H9 (cell line): Measurements from ENCODE around the gene ZCCHC4. TPM values are rescaled to one million over a fixed set of nuclear protein-coding genes. Genes with fewer than 3 reads are reported as not detected.

ENCODE experiments used
- DNase-seq: peaks from one replicate; pipeline ENCODE4 v3.0.0-alpha.2; 2017
- H2AFZ ChIP-seq: one replicate; pipeline ENCODE4 v1.6.1; 2013; ENCODE audit warnings: mild to moderate bottlenecking, low read length, control low read depth, moderate library complexity
- H2AK5ac ChIP-seq: 2 replicates; pipeline ENCODE4 v1.6.1; 2013; ENCODE audit warnings: low read length, control low read depth, mixed read lengths; ENCODE audit not compliant: insufficient read length
- H2BK120ac ChIP-seq: one replicate; pipeline ENCODE4 v1.6.1; 2013; ENCODE audit warnings: low read depth, mild to moderate bottlenecking, low read length, control low read depth, inconsistent platforms; ENCODE audit not compliant: poor library complexity, severe bottlenecking
- H2BK12ac ChIP-seq: 2 replicates; pipeline ENCODE4 v1.6.1; 2013; ENCODE audit warnings: low read length, control low read depth, mixed read lengths, low read depth; ENCODE audit not compliant: insufficient read length
- H2BK15ac ChIP-seq: 2 replicates; pipeline ENCODE4 v1.6.1; 2013; ENCODE audit warnings: low read depth, low read length, control low read depth
- H2BK20ac ChIP-seq: one replicate; pipeline ENCODE4 v1.6.1; 2013; ENCODE audit warnings: low read depth, mild to moderate bottlenecking, low read length, control low read depth, inconsistent platforms; ENCODE audit not compliant: poor library complexity, severe bottlenecking
- H2BK5ac ChIP-seq: 2 replicates; pipeline ENCODE4 v1.6.1; 2013; ENCODE audit warnings: low read length, control low read depth, mixed read lengths; ENCODE audit not compliant: insufficient read length
- H3K14ac ChIP-seq: 2 replicates; pipeline ENCODE4 v1.6.1; 2013; ENCODE audit warnings: low read length, control low read depth; ENCODE audit not compliant: insufficient read depth
- H3K18ac ChIP-seq: 2 replicates; pipeline ENCODE4 v1.6.1; 2013; ENCODE audit warnings: low read depth, mild to moderate bottlenecking, mixed read lengths, low read length, control low read depth; ENCODE audit not compliant: insufficient read length
- H3K23ac ChIP-seq: 2 replicates; pipeline ENCODE4 v1.6.1; 2013; ENCODE audit warnings: low read length, control low read depth, mixed read lengths, low read depth; ENCODE audit not compliant: insufficient read length
- H3K23me2 ChIP-seq: 2 replicates; pipeline ENCODE4 v1.6.1; 2013; ENCODE audit warnings: low read depth, mild to moderate bottlenecking, mixed read lengths, low read length, control low read depth; ENCODE audit not compliant: insufficient read length, poor library complexity, severe bottlenecking
- H3K27ac ChIP-seq: 2 replicates; pipeline ENCODE4 v1.5.1; 2013; ENCODE audit warnings: low read length, control low read depth, mixed read lengths, low read depth; ENCODE audit not compliant: insufficient read length
- H3K27me3 ChIP-seq: 2 replicates; pipeline ENCODE4 v1.6.1; 2013; ENCODE audit warnings: low read length, control low read depth, inconsistent platforms; ENCODE audit not compliant: insufficient read depth
- H3K4ac ChIP-seq: 2 replicates; pipeline ENCODE4 v1.6.1; 2013; ENCODE audit warnings: low read depth, mild to moderate bottlenecking, control low read depth, inconsistent platforms, low read length, moderate library complexity
- H3K4me1 ChIP-seq: 2 replicates; pipeline ENCODE4 v1.6.1; 2013; ENCODE audit warnings: low read length, control low read depth, inconsistent platforms; ENCODE audit not compliant: insufficient read depth
- H3K4me2 ChIP-seq: 2 replicates; pipeline ENCODE4 v1.6.1; 2013; ENCODE audit warnings: low read length, control low read depth, mixed read lengths; ENCODE audit not compliant: insufficient read length, insufficient read depth
- H3K56ac ChIP-seq: 2 replicates; pipeline ENCODE4 v1.6.1; 2013; ENCODE audit warnings: low read depth, mild to moderate bottlenecking, mixed read lengths, low read length, control low read depth; ENCODE audit not compliant: insufficient read length
- H3K79me1 ChIP-seq: 2 replicates; pipeline ENCODE4 v1.6.1; 2013; ENCODE audit warnings: low read depth, mild to moderate bottlenecking, moderate library complexity, low read length, control low read depth, inconsistent platforms; ENCODE audit not compliant: insufficient read depth, poor library complexity, severe bottlenecking
- H3K79me2 ChIP-seq: 2 replicates; pipeline ENCODE4 v1.6.1; 2013; ENCODE audit warnings: low read length, control low read depth, inconsistent platforms; ENCODE audit not compliant: insufficient read depth
- H3K9ac ChIP-seq: 2 replicates; pipeline ENCODE4 v1.6.1; 2013; ENCODE audit warnings: low read length, control low read depth, mixed read lengths; ENCODE audit not compliant: insufficient read length; ENCODE audit errors: extremely low read depth
- H3K9me3 ChIP-seq: one replicate; pipeline ENCODE4 v1.6.1; 2013; ENCODE audit warnings: low read depth, low read length, inconsistent platforms; ENCODE audit not compliant: control insufficient read depth
- H3T11ph ChIP-seq: one replicate; pipeline ENCODE4 v1.6.1; 2013; ENCODE audit warnings: mild to moderate bottlenecking, low read length, control low read depth, inconsistent platforms
- H4K20me1 ChIP-seq: one replicate; pipeline ENCODE4 v1.6.1; 2013; ENCODE audit not compliant: control insufficient read depth, insufficient read length, insufficient read depth
- H4K5ac ChIP-seq: 2 replicates; pipeline ENCODE4 v1.6.1; 2013; ENCODE audit warnings: low read depth, mild to moderate bottlenecking, mixed read lengths, low read length, control low read depth; ENCODE audit not compliant: insufficient read length
- H4K8ac ChIP-seq: replicated peaks from 2 replicates; pipeline ENCODE4 v1.6.1; 2013; ENCODE audit warnings: low read length, control low read depth, mixed read lengths, low read depth; ENCODE audit not compliant: insufficient read length
- H4K91ac ChIP-seq: 2 replicates; pipeline ENCODE4 v1.6.1; 2013; ENCODE audit warnings: low read depth, mild to moderate bottlenecking, moderate library complexity, mixed read lengths, low read length, control low read depth; ENCODE audit not compliant: insufficient read length
- H3K27ac Mint-ChIP-seq, 3 experiments: 2 replicates in 2 of 3; 3 replicates in 1 of 3; pipeline ENCODE4 v1.8.0; 2020 to 2021; ENCODE audit warnings: mixed read lengths in 3 of 3, mild to moderate bottlenecking in 1 of 3, moderate library complexity in 1 of 3
- H3K27me3 Mint-ChIP-seq: 2 replicates; pipeline ENCODE4 v1.8.0; 2021; ENCODE audit warnings: low read depth, mild to moderate bottlenecking, moderate library complexity, mixed read lengths
- H3K36me3 Mint-ChIP-seq, 3 experiments: 2 replicates in 2 of 3; 3 replicates in 1 of 3; pipeline ENCODE4 v1.8.0; 2020 to 2021; ENCODE audit warnings: low read depth in 3 of 3, mixed read lengths in 3 of 3; ENCODE audit not compliant: insufficient read depth in 1 of 3
- H3K4me1 Mint-ChIP-seq, 2 experiments: 2 replicates each; pipeline ENCODE4 v1.8.0; 2020; ENCODE audit warnings: mixed read lengths in 2 of 2
- H3K4me3 Mint-ChIP-seq, 2 experiments: 2 replicates in 1 of 2; 3 replicates in 1 of 2; pipeline ENCODE4 v1.8.0; 2020 to 2021; ENCODE audit warnings: mild to moderate bottlenecking in 2 of 2, mixed read lengths in 2 of 2, moderate library complexity in 1 of 2
- H3K9me3 Mint-ChIP-seq, 2 experiments: 2 replicates in 1 of 2; 3 replicates in 1 of 2; pipeline ENCODE4 v1.8.0; 2020; ENCODE audit warnings: mild to moderate bottlenecking in 2 of 2, mixed read lengths in 2 of 2, moderate library complexity in 1 of 2
- CTCF ChIP-seq: fragments of 200-600 bp; sonication (generic); conservative IDR thresholded peaks from 3 replicates; pipeline ENCODE4 v1.8.0; 2021; ENCODE audit warnings: antibody characterized with exemption, mild to moderate bottlenecking
- WGBS: extraction: QIAGEN DNeasy Blood & Tissue Kit; methylation state at CpG from one replicate; pipeline ENCODE4 v1.1.7; 2013; ENCODE audit warnings: missing lambda C conversion rate, low lambda C conversion rate, mixed read lengths; ENCODE audit not compliant: insufficient read length; ENCODE audit errors: extremely low coverage; 5-methylcytosine and 5-hydroxymethylcytosine counted together
- total RNA-seq: library from RNA; stranded (reverse); gene quantifications from 2 replicates; pipeline ENCODE4 v1.2.1, GENCODE V29; 2021

Gene ZCCHC4
- total RNA-seq, 1 experiment from 2014 or later: 6.8 TPM

DNA sequence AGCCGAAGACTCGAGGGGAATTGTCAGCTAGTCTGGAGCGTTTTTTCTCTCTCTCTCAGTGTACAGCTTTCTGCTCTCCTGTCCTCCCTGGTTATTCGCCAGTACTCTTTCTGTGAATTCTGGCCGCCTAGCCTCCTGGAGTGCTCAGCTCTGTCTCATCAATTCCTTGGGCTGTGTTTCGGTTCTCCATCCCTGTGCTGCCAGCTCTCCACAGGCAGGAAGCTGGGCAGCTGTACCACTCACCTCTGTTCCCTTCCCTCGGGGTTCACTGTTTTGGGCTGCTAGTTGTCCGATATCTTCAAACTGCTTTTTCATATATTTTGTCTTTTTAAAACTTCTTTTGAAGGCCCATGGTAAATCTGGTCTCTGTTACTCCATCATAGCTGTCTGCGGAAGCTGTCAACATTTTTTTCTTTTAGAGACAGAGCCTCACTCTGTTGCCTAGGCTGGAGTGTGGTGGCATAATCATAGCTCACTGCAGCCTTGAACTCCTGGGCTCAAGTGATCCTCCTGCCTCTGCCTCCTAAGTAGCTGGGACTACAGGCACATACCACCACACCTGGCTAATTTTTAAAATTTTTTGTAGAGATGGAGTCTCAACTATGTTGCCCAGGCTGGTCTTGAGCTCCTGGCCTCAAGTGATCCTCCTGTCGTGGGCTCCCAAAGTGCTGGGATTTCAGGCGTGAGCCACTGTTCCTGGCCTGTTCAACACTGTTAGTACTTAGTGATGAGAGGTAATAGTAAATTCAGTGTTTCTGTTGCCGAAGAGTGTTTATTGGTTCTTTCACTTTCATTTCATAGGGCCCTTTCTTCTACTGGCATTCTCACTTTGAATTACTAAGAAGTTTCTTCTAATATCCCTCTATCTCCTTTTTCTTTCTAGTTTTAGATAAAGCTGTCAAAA is 18.6 kb downstream of the ZCCHC4 start:
- no peak overlapping the region for H2BK120ac ChIP-seq
- no peaks in the 10 kb centered on the region for H3K27me3 ChIP-seq
- no peaks in the 10 kb centered on the region for H3K4me1 Mint-ChIP-seq
- no peak overlapping the region for H3K9ac ChIP-seq
- H3T11ph ChIP-seq: no peak overlapping the region
- H3K27me3 Mint-ChIP-seq: no peaks in the 10 kb centered on the region
- H3K9me3 ChIP-seq: no peaks in the 10 kb centered on the region
- H3K79me2 ChIP-seq: no peaks in the 10 kb centered on the region
- H3K79me1 ChIP-seq: no peaks in the 10 kb centered on the region
- no peak overlapping the region for H2BK20ac ChIP-seq
- WGBS: no CpG with 5 or more reads among the region's 12 CpGs
- no peak overlapping the region for H3K4me2 ChIP-seq
- no peak overlapping the region for H4K8ac ChIP-seq
- H3K23ac ChIP-seq: no peak overlapping the region
- no peak overlapping the region for H3K27ac ChIP-seq
- no peak overlapping the region for H3K18ac ChIP-seq
- H2AK5ac ChIP-seq: no peak overlapping the region
- DNase-seq: no peak
- H3K14ac ChIP-seq: no peak overlapping the region
- no peak for TF ChIP-seq CTCF
- H4K20me1 ChIP-seq: no peaks in the 10 kb centered on the region
- H2BK12ac ChIP-seq: no peak overlapping the region
- no peaks in the 10 kb centered on the region for H3K23me2 ChIP-seq
- H3K4me1 ChIP-seq: no peaks in the 10 kb centered on the region
- H2BK5ac ChIP-seq: no peak overlapping the region
- H3K4me3 Mint-ChIP-seq: no peak overlapping the region
- H2AFZ ChIP-seq: no peak overlapping the region
- peak overlapping the region; percentile 24 to 58 (median 33); a peak in 3 of 7 replicates for H3K27ac Mint-ChIP-seq
- no peak overlapping the region for H4K5ac ChIP-seq
- no peak overlapping the region for H2BK15ac ChIP-seq
- no peak overlapping the region for H3K4ac ChIP-seq
- no peak overlapping the region for H4K91ac ChIP-seq
- H3K36me3 Mint-ChIP-seq: peaks cover 0 to 4% (median 0%) of the 10 kb centered on the region in 3 experiments; a peak in 1 of 7 replicates
- no peak overlapping the region for H3K56ac ChIP-seq
- H3K9me3 Mint-ChIP-seq: no peaks in the 10 kb centered on the region
